ENCODE data around the gene EXOSC10. TPM values are rescaled to one million over a fixed set of nuclear protein-coding genes. Genes with fewer than 3 reads are reported as not detected.

The EXOSC10 gene
- 66.8 TPM for polyA plus RNA-seq (2013)

DNA sequence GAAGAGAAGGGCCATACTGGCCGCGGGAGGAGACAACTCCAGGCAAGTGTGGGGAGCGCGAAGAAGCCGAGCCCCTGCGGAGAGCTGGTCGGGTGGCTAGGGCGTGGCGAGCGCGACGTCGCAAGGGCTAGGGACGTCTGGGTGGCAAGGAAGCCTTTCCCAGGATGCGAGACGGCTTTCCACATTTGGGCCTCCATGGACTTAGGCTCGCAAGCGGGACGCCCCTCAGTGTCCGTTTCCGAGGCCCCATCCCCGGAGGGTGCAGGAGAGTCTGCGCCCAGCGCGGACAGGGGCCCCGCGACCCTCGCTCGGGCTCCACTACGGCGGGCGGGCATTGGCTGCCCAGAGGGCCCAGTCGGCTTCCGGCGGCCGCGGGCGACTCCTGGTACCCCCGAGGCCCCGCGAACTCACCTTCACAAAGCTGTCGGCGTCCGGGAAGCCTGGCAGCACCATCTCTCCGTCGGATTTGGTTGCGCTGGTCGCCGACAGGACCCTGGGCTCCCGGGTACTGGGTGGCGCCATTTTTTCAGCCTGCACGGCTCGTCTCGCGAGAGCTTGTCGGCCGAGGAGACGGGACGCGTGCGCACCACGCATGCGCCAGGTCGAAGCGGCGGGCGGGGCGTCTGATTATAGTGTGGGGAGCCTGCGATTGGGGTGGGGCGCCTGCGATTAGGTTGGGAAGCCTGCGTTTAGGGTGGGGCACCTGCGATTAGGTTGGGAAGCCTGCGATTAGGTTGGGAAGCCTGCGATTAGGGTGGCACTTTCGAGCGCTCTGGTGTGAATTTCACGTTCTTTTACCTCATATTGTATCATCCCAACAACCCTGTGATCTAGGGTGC, at the start of gene EXOSC10:
EXOSC10 (minus strand) TSS at position 560 of the 839 bp plus-strand sequence; CDS start at position 522, 38 bp downstream.
- POLR2A ChIA-PET = interaction anchor here (0.6 to 0.9 kb wide), 3 partner anchors 8 to 79 kb away, joined by 3 read pairs; no protein-coding TSS in a partner anchor
- H3K36me3 ChIP-seq (ENCODE audit: control insufficient read depth in 4 of 4, insufficient read depth in 4 of 4, low read length in 3 of 4) = peaks cover 2 to 24% (median 14%) of the 10 kb centered on the region in 4 experiments
- peak; percentile 88 to 92 (median 90) for DNase-seq
- no peaks in the 10 kb centered on the region for H3K27me3 ChIP-seq (replicated peaks in 2 of 5; ENCODE audit: control insufficient read depth in 4 of 5, insufficient read depth in 5 of 5, low read length in 4 of 5)
- peak within 1 kb of the TSS; percentile 83 to 99 (median 91) for H3K4me3 ChIP-seq (ENCODE audit: control insufficient read depth in 1 of 7, extremely low read depth in 1 of 7, insufficient read depth in 4 of 7, low read depth in 2 of 7, low read length in 6 of 7)
- peaks cover 7 to 15% (median 10%) of the 10 kb centered on the region in 4 experiments for H3K4me1 ChIP-seq (ENCODE audit: control extremely low read depth in 1 of 4, control insufficient read depth in 4 of 4, insufficient read depth in 4 of 4, low read length in 3 of 4)
- H3K9me3 ChIP-seq (ENCODE audit: control extremely low read depth in 1 of 5, control insufficient read depth in 4 of 5, insufficient read depth in 2 of 5, low read depth in 1 of 5, low read length in 4 of 5) = no peaks in the 10 kb centered on the region
- H3K27ac ChIP-seq (ENCODE audit: insufficient read depth in 1 of 2, low read depth in 1 of 2, low read length in 2 of 2, poor library complexity in 1 of 2, severe bottlenecking in 2 of 2) = peak within 1 kb of the TSS; percentile 82 to 92
- CTCF ChIA-PET = interaction anchor here (1.3 to 1.8 kb wide), 2 partner anchors 10 to 12 kb away, joined by 3 to 7 read pairs; no protein-coding TSS in a partner anchor
- WGBS (ENCODE audit: insufficient coverage) = under 1% methylated on average over 61 of the region's 78 CpGs

DNA sequence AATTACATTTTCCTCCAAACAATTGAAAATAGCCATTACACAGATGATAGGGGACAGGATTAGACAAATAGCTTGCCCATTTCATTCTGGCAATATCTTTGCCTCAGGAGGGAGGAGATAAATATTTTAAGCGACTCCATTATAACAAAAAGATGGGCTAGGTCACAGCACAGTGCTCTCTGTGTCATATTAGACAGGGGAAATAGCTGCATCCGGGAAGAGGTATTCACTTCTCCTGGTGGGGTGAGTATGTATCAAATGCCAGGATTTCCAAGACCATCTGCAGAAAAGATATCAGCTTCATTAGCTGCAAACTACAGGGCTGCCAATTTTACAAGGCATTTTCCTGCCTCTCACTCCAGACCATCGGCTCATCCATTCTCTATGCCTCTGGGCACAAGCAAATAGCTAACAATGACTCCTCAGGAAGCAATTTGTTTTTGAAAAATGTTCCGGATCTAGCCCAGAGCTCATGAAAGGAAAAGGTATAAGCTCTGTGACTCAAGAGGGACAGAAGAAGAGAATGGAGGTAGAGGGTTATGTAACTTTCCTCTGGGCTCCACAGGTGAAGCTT, 47.6 kb upstream of the EXOSC10 start:
- POLR2A ChIA-PET = interaction anchor here (0.6 to 0.7 kb wide), 2 partner anchors 50 to 130 kb away, joined by 3 read pairs; no protein-coding TSS in a partner anchor
- no peak for DNase-seq
- H3K27ac ChIP-seq (ENCODE audit: insufficient read depth in 1 of 2, low read depth in 1 of 2, low read length in 2 of 2, poor library complexity in 1 of 2, severe bottlenecking in 2 of 2) = no peak overlapping the region
- peaks cover 8 to 82% (median 49%) of the 10 kb centered on the region in 4 experiments for H3K36me3 ChIP-seq (ENCODE audit: control insufficient read depth in 4 of 4, insufficient read depth in 4 of 4, low read length in 3 of 4)
- no peaks in the 10 kb centered on the region for H3K9me3 ChIP-seq (ENCODE audit: control extremely low read depth in 1 of 5, control insufficient read depth in 4 of 5, insufficient read depth in 2 of 5, low read depth in 1 of 5, low read length in 4 of 5)
- no peak overlapping the region for H3K4me3 ChIP-seq (ENCODE audit: control insufficient read depth in 1 of 7, extremely low read depth in 1 of 7, insufficient read depth in 4 of 7, low read depth in 2 of 7, low read length in 6 of 7)
- no peaks in the 10 kb centered on the region for H3K27me3 ChIP-seq (replicated peaks in 2 of 5; ENCODE audit: control insufficient read depth in 4 of 5, insufficient read depth in 5 of 5, low read length in 4 of 5)
- CTCF ChIA-PET = no interaction called here
- 100% methylated on average over 3 of the region's 4 CpGs for WGBS (ENCODE audit: insufficient coverage)
- H3K4me1 ChIP-seq (ENCODE audit: control extremely low read depth in 1 of 4, control insufficient read depth in 4 of 4, insufficient read depth in 4 of 4, low read length in 3 of 4) = no peaks in the 10 kb centered on the region

DNA sequence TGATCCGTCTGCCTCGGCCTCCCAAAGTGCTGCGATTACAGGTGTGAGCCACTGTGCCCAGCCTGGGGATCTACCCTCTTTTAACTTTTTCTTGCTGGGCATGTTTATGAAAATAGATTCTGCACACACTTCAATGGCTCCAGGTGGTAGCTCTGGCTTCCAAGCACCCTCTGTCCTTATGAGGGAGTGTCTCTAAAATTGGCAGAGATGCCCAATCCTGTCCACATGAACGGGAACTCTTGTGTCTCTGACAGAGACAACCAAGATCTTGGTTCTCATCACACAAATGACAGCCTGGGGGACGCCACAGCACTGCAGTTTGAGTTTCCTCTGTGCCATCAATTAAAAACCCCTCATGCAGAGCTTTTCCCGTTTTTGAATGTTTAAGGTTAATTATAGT, 46.1 kb upstream of the EXOSC10 start:
- Histone ChIP-seq H3K9me3 (ENCODE audit: control extremely low read depth in 1 of 5, control insufficient read depth in 4 of 5, insufficient read depth in 2 of 5, low read depth in 1 of 5, low read length in 4 of 5) (no peaks in the 10 kb centered on the region), H3K27me3 (replicated peaks in 2 of 5; ENCODE audit: control insufficient read depth in 4 of 5, insufficient read depth in 5 of 5, low read length in 4 of 5) (no peaks in the 10 kb centered on the region), H3K4me3 (ENCODE audit: control insufficient read depth in 1 of 7, extremely low read depth in 1 of 7, insufficient read depth in 4 of 7, low read depth in 2 of 7, low read length in 6 of 7) (no peak overlapping the region), H3K27ac (ENCODE audit: insufficient read depth in 1 of 2, low read depth in 1 of 2, low read length in 2 of 2, poor library complexity in 1 of 2, severe bottlenecking in 2 of 2) (no peak overlapping the region), H3K4me1 (ENCODE audit: control extremely low read depth in 1 of 4, control insufficient read depth in 4 of 4, insufficient read depth in 4 of 4, low read length in 3 of 4) (no peaks in the 10 kb centered on the region), H3K36me3 (ENCODE audit: control insufficient read depth in 4 of 4, insufficient read depth in 4 of 4, low read length in 3 of 4) (peaks cover 8 to 69% (median 42%) of the 10 kb centered on the region in 4 experiments)
- no peak for DNase-seq
- CTCF ChIA-PET = interaction anchor here (0.8 kb wide), 1 partner anchor 108 kb away, joined by 3 read pairs; no protein-coding TSS in a partner anchor
- POLR2A ChIA-PET = no interaction called here
- WGBS (ENCODE audit: insufficient coverage) = 100% methylated on average over 3 of the region's 6 CpGs

DNA sequence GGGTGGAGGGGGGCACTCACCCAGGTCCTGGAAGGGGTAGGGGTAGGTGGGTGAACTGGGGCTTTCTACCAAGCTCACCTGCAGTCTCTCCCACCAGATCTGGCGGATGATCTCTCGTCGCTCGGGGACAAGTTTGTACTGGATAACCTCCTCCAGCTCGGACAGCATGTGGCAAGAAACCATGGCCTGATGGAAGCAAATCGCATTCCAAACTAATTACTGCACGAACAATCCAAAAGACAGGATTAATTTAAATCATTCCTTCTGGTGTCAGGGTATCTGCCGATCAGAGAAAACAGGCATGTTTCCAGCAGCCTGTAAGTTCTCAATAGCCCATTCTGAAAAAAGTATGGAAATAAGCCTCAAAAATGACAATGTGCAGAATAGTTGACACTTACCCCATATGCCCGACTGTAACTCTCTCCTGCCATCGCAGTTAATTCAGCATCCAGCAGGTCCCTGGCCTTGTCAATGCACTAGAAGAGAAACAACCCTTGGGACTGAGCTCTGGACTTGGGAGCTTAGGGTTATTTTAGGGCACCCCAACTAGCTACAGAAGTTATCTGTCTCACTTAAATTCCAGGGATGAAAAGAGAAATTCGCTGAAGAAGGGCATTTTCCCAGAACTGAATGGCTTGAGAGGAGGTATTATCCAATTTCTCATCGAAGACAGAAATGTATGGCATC, 45.0 kb upstream of the EXOSC10 start:
- H3K27ac ChIP-seq (ENCODE audit: insufficient read depth in 1 of 2, low read depth in 1 of 2, low read length in 2 of 2, poor library complexity in 1 of 2, severe bottlenecking in 2 of 2) = no peak overlapping the region
- CTCF ChIA-PET = no interaction called here

DNA sequence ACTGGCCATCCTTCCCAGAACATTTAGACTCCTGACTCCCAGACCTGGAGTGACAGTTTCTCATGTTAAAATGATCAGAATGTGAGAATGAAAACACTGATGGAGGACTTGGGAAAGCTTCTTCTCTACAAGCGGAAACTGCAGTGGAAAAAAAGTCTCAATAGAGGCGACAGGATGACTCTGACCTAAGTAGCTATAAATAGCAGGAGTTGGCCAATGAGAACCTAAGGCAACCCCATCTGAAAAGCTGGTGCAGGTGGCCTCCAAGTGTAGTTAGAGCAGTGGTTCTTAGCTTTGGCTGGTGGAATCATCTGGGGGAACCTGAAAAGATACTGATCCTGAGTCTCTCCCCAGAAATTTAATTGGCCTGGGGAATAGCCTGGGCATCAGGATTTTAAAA, 44.2 kb upstream of the EXOSC10 start:
- Histone ChIP-seq H3K9me3 (ENCODE audit: control extremely low read depth in 1 of 5, control insufficient read depth in 4 of 5, insufficient read depth in 2 of 5, low read depth in 1 of 5, low read length in 4 of 5) (no peaks in the 10 kb centered on the region), H3K4me3 (ENCODE audit: control insufficient read depth in 1 of 7, extremely low read depth in 1 of 7, insufficient read depth in 4 of 7, low read depth in 2 of 7, low read length in 6 of 7) (no peak overlapping the region), H3K27me3 (replicated peaks in 2 of 5; ENCODE audit: control insufficient read depth in 4 of 5, insufficient read depth in 5 of 5, low read length in 4 of 5) (no peaks in the 10 kb centered on the region), H3K4me1 (ENCODE audit: control extremely low read depth in 1 of 4, control insufficient read depth in 4 of 4, insufficient read depth in 4 of 4, low read length in 3 of 4) (no peaks in the 10 kb centered on the region), H3K27ac (ENCODE audit: insufficient read depth in 1 of 2, low read depth in 1 of 2, low read length in 2 of 2, poor library complexity in 1 of 2, severe bottlenecking in 2 of 2) (no peak overlapping the region), H3K36me3 (ENCODE audit: control insufficient read depth in 4 of 4, insufficient read depth in 4 of 4, low read length in 3 of 4) (peaks cover 8 to 64% (median 35%) of the 10 kb centered on the region in 4 experiments)
- no peak for DNase-seq
- ChIA-PET CTCF (no interaction called here), POLR2A (no interaction called here)
- 92% methylated on average over 2 of the region's 2 CpGs for WGBS (ENCODE audit: insufficient coverage)

More for the DNA sequence above, 45.0 kb upstream of the EXOSC10 start:
- Histone ChIP-seq H3K9me3 (ENCODE audit: control extremely low read depth in 1 of 5, control insufficient read depth in 4 of 5, insufficient read depth in 2 of 5, low read depth in 1 of 5, low read length in 4 of 5) (no peaks in the 10 kb centered on the region), H3K36me3 (ENCODE audit: control insufficient read depth in 4 of 4, insufficient read depth in 4 of 4, low read length in 3 of 4) (peaks cover 7 to 67% (median 38%) of the 10 kb centered on the region in 4 experiments), H3K4me3 (ENCODE audit: control insufficient read depth in 1 of 7, extremely low read depth in 1 of 7, insufficient read depth in 4 of 7, low read depth in 2 of 7, low read length in 6 of 7) (no peak overlapping the region), H3K4me1 (ENCODE audit: control extremely low read depth in 1 of 4, control insufficient read depth in 4 of 4, insufficient read depth in 4 of 4, low read length in 3 of 4) (no peaks in the 10 kb centered on the region), H3K27me3 (replicated peaks in 2 of 5; ENCODE audit: control insufficient read depth in 4 of 5, insufficient read depth in 5 of 5, low read length in 4 of 5) (no peaks in the 10 kb centered on the region)
- DNase-seq = no peak
- 95% methylated on average over 12 of the region's 12 CpGs for WGBS (ENCODE audit: insufficient coverage)
- POLR2A ChIA-PET = no interaction called here

DNA sequence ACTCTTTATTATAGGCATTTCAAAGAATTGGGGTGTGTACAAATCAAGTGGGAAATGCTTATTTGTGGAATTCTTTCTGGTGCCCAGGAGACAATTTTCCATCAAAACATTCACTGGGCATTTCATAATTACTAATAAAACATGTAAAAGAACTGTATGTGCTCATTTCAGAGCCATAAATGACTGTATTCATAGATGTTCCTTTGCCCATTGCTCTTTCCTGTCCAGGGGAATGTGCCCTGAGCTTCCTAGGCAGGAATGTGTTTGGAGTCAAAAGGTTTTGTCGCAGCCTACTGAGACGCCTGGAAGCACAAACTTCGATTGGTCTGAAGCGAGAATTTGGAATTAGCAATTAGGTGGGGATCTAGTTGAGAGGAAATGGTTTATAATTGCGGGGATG, 43.7 kb upstream of the EXOSC10 start:
- Histone ChIP-seq H3K9me3 (ENCODE audit: control extremely low read depth in 1 of 5, control insufficient read depth in 4 of 5, insufficient read depth in 2 of 5, low read depth in 1 of 5, low read length in 4 of 5) (no peaks in the 10 kb centered on the region), H3K4me3 (ENCODE audit: control insufficient read depth in 1 of 7, extremely low read depth in 1 of 7, insufficient read depth in 4 of 7, low read depth in 2 of 7, low read length in 6 of 7) (no peak overlapping the region), H3K36me3 (ENCODE audit: control insufficient read depth in 4 of 4, insufficient read depth in 4 of 4, low read length in 3 of 4) (peaks cover 12 to 66% (median 38%) of the 10 kb centered on the region in 4 experiments), H3K27ac (ENCODE audit: insufficient read depth in 1 of 2, low read depth in 1 of 2, low read length in 2 of 2, poor library complexity in 1 of 2, severe bottlenecking in 2 of 2) (no peak overlapping the region), H3K27me3 (replicated peaks in 2 of 5; ENCODE audit: control insufficient read depth in 4 of 5, insufficient read depth in 5 of 5, low read length in 4 of 5) (no peaks in the 10 kb centered on the region), H3K4me1 (ENCODE audit: control extremely low read depth in 1 of 4, control insufficient read depth in 4 of 4, insufficient read depth in 4 of 4, low read length in 3 of 4) (no peaks in the 10 kb centered on the region)
- POLR2A ChIA-PET = no interaction called here
- no peak for DNase-seq
- CTCF ChIA-PET = no interaction called here
- 100% methylated on average over 4 of the region's 5 CpGs for WGBS (ENCODE audit: insufficient coverage)
